ENCODE results near the gene AMOTL1.

The AMOTL1 gene, protein sequence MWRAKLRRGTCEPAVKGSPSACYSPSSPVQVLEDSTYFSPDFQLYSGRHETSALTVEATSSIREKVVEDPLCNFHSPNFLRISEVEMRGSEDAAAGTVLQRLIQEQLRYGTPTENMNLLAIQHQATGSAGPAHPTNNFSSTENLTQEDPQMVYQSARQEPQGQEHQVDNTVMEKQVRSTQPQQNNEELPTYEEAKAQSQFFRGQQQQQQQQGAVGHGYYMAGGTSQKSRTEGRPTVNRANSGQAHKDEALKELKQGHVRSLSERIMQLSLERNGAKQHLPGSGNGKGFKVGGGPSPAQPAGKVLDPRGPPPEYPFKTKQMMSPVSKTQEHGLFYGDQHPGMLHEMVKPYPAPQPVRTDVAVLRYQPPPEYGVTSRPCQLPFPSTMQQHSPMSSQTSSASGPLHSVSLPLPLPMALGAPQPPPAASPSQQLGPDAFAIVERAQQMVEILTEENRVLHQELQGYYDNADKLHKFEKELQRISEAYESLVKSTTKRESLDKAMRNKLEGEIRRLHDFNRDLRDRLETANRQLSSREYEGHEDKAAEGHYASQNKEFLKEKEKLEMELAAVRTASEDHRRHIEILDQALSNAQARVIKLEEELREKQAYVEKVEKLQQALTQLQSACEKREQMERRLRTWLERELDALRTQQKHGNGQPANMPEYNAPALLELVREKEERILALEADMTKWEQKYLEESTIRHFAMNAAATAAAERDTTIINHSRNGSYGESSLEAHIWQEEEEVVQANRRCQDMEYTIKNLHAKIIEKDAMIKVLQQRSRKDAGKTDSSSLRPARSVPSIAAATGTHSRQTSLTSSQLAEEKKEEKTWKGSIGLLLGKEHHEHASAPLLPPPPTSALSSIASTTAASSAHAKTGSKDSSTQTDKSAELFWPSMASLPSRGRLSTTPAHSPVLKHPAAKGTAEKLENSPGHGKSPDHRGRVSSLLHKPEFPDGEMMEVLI

DNA sequence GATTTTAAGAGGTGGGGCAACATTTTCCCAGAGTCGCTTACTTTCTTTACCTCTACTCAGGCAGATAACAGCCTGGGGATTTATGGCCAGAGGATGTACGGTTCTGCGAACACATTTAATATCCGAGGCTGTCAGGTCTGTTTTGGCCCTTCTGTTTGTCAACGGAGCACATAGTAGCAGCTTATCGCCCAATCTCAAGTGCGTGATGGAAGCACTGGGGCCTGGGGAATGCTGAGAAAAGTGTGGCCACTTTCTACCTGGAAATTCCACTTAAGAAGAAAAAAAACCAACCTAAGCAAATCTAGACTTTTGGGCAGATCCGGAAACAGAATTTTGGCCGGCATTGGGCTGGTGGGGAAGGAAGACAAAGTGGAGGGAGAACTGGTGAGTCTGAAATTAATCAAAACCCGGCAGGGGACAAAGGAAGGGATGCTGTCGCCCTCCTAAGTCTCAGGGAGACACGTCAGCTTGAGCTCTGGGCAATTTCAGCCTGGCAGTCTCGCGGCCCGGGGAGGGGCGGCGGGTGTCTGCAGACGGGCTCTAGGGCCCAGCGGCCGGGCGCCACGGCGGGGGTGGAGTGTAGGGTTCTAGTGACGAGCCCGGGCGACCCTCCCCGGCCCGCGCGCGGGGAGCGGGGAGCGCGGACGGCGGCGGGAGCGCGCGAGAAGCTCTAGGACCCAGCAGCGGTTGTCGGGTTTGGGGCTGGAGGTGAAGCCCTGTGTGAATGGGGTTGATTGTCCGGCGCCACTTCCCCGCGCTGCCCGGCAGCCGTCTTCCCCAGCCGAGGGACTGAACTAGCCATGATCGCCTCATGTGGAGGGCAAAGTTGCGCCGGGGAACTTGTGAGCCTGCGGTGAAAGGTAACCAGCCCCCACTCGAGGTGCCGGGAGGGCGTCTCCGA, at the start of gene AMOTL1:
AMOTL1 (plus strand) TSS at position 656 of the 901 bp plus-strand sequence; CDS start at position 812, 156 bp downstream.
- no peak for DNase-seq (ENCODE audit: low spot score)

DNA sequence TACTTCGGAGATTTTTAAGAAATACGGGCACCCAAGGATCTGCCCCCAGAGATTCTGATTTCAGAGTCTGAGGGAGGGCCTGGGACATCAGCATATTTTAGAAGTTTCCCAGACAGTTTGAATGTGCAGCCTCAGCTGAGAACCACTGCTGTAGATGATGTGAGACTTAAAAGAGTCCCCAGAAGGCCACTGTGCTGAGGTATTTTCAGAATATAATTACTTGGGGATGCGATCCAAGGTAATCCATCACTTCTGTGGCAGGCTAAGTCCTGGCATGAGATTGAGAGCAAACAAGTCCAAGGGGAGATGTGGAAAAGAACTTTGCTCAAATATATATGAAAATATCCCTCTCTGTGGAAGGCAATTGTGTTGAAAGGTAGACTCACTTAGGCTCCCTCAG, 48.3 kb upstream of the AMOTL1 start:
- no peak for DNase-seq (ENCODE audit: low spot score)

DNA sequence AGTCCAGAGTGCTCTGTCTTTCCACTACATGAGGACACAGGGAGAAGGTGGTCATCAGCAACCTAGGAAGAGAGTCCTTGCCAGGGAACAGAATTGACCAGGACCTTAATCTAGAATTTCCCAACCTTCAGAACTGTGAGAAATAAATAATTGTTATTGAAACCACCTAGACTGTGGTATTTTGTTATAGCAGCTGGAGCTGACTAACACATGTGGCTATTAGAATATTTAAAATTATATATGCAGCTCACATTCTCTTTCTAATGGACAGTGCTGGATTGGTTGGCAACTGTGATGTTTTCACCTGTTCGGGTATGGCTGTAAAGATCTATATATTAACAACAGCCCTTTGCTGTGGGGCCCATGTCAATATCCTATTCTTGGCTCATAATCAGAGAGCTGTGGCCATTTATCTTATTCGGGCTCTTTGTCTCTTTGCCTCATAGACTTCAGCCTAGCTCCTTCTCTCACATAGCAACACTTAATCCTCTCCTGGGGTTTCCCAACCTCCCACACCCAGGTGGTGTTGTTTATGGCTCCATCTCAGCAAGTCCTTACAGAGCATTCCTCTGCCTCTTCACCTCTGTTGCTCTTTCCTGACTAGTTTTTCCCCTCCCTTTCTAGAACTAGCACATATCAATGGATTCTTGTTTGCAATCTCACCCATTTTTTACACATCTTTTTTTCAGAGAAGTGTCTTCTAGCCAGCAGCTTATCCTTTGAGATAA, 46.4 kb upstream of the AMOTL1 start:
- no peak for DNase-seq (ENCODE audit: low spot score)

DNA sequence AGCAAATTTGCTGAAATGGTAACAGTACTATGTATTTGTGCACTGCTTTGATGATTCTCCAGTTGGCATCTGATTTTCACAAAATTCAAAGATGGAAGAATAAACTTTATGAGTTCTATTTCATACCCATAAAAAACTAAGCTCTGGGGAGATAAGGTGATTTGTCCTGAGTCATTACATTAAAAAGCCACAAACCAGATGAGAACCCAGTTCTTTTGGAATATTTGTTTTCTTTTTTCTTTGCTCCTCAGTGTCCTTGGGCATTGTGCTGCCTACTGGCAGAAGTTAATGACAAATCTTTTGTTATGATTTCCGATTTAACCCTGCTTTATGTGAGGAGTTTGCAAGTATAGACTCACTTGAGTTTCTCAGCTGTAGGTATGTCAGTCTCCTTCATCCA, 45.4 kb upstream of the AMOTL1 start:
- no peak for DNase-seq (ENCODE audit: low spot score)

DNA sequence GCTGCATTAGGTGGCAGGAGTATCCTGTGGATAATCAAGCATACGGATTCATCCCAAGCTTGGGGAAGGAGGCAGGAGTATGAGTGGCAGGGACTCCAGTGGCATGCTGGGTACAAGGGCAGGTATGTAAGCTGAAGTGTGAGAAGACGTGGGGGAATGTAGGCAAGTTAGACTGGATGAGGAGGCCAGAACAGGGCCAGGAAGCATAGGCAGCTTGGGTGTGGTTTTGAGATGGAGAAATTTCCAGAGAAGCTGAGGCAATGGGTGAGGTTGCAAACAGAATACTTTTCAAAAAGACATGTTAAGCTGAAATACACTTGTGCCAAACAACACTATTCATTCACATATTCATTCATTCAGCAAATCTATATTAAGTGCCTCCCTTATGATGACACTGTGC, 43.1 kb upstream of the AMOTL1 start:
- no peak for DNase-seq (ENCODE audit: low spot score)

DNA sequence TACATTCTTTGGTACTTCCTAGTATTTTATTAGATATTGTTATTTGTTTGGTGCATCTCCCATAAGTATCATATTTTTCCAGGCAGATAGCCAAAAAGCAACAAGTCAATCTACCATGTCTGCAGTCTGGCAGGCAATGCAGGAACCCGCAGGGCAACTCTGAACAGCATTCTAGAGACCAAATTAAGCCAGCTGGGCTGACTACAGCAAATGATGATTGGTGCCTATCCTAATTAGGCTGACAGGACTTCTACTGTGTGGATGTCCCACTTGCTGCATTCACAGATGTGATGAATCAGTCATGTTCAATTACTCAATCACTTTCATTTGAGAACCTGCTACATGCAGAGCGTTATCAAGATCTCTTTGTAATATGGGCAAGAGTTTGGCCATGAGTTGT, 40.3 kb upstream of the AMOTL1 start:
- no peak for DNase-seq (ENCODE audit: low spot score)

DNA sequence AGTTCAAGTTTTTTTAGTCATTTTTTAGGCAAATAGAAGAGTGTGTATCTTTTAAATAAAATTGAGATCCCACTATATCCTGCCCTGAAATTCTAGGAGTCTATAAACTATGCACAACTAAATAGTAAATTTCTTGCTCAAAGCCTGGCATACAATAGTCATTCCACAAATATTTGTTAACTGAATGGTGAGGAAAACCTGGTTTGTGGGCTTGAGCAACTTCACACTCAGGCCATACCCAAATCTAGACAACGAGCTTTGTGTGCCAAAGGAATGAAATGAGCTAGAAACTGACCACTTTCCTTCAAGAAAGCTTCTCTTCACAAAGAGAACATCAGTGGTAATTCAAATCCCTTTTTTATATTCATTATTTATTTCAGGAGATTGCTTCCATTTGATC, 39.6 kb upstream of the AMOTL1 start:
- DNase-seq (ENCODE audit: low spot score) = no peak

DNA sequence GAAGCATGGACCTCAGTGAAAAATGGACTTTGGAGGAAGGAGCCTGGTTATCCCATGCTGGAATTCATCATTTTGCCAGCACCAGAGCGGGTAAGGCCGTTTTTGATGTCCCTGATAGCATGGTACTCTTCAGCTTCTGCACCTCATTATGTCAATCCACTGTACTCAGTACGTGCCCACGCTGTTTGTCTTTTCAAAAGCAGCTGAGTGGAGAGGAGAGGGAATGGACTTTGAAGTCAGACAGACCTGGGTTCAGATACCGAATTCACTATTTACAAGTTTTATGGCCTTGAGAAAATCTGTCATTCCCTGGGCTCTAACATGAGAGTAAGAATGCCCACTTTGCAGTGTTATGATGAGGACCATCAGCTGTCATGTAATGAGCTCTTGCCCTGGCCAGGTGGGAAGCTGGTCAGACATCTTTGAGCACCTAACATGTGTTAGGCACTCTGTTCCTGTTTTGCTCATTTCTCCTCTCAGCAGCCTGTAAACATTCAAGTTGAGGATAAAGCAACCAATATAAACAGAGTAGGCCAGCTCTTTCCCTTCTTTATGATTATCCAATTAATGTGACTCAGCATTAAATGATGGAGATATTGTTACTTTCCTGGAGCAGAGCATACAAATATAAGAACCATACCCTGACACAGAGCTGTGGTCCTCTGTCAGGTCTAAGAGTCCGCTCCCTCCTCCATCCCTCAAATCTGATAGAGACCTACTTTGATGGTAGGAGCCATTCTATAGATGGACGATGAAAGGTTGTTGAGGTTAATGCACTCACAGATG, 39.0 kb upstream of the AMOTL1 start:
- DNase-seq (ENCODE audit: low spot score) = no peak

DNA sequence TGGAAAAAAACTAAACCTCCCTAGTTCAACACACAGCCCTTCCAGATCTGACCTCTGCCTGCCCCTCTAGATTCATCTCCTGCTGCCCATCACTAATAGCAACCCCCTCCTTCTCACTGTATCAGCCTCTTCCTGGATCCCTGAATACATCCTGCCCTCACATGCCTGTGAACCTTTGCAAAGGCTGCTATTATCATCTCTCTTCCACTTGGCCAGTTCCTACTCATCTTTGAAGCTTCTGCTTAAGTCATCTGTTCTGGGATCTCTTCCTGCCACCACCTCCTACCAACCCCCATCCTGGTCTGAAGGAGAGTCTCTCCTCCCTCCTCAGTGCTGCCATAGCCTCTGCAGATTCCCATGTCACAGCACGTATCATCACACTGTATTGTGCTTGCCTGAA, 38.0 kb upstream of the AMOTL1 start:
- DNase-seq (ENCODE audit: low spot score) = no peak

DNA sequence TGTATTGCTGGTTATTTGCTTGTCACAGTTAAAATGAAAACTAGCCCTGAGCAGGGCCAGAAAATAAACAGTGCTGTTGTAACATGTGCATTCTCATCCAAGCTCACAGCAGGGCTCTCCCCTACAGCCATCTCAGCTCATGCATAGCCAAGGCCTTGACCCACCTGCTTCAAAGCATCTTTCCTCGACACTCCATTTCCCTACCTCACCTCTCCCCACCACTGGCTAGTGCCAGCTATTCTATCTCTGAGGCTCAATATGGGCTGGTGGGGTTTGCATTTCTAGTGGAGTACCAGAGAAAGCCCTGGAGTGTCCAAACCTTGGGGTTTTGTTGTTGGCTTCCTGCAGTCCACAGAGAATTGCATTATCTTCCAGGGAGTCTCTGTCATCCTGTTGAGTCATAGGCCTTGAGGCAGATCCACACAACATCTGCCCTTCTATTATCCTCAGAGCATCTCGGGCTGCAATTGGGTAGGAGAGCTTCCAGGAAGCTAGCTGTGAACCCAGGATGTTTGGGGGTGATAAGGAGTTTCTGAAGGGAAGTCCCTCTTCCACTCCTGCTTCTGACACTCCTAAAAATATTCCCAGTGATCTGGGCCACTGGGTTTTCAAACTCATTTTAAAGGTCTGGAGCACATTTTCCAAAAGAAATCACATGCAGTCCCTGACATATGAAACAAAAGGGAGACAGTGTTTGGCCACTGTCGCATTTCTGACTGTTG, 36.1 kb upstream of the AMOTL1 start:
- no peak for DNase-seq (ENCODE audit: low spot score)

DNA sequence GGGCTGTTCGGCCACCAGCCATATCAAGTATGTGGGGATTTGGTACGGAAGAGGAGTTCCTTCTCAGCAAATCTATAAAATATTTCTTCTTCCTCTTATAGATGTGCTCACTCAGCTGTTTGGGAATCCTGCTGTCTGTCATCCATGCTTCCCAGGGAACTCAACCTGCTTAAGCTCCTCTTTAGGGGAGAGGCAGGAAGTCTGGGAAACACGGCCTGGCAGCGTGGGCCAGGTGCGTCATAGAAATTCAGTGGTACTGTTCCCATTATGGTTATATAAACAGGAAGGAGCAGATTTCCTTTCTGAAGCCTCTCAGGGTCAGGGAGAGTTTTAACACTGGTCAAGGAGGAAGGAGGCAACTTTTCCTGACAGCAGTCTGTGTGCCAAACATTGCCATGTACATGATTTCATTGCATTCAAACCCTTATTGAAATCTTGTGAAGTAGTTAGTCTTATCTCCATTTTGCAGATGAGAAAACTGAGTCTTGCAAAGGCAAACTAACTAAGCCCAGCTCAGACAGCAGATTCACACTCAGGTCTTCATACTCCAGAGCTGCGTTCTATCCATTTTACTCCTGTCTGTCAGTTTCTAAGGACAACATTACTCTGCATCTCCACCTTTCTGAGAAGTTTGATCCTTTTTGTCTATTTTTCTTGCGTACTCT, 35.4 kb upstream of the AMOTL1 start:
- no peak for DNase-seq (ENCODE audit: low spot score)

DNA sequence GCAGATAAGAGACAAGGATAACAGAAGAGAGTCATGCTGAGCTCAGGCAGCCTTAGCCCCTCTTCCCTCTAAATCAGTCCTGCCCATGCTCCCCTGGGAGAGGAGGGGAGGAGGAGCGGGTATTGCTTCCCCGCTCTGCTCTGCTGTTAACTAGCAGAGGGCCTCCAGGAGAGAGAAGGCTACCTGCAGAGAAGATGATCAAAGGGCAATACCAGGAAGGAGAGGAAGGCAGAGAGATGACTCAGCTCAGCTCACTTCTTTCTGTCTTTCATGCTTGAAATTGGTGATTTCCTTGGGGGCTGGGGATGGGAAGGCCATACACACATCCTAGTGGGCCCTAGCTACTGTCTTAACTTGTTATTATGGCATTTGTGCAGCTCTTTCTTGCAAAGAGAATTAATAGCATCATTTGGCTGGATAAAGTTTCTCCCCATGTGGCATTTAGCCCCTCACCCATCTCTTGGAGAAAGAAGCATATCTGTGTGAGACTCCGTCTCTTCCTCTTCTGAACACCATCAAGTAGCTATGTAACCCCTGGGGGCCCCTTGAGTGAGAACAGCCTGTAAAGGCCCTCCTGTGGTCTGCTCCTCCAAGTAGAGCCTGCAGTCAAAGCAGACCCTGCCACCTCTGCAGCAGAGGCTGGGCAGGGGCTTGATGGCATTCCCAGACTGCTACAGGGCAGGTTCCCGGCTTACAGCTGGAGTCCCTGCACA, 33.4 kb upstream of the AMOTL1 start:
- DNase-seq (ENCODE audit: low spot score) = no peak

DNA sequence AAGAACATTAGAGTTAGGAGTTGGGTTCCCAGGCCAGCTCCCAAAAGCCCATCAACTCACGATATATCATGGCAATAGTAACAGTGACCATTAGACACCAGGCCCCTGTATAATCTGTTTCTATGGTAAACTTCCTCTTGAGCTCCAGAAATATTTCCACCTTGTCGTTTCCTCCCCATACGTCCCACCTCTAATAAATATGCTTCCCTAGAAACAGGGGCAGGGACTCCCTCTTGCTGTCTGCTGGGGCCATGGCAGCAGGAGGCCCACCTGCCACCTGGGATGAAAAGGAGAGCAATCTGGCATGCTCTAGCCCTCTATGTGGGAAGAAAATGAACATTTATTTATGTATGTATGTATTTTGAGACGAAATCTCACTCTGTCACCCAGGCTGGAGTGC, 32.2 kb upstream of the AMOTL1 start:
- DNase-seq (ENCODE audit: low spot score) = no peak

DNA sequence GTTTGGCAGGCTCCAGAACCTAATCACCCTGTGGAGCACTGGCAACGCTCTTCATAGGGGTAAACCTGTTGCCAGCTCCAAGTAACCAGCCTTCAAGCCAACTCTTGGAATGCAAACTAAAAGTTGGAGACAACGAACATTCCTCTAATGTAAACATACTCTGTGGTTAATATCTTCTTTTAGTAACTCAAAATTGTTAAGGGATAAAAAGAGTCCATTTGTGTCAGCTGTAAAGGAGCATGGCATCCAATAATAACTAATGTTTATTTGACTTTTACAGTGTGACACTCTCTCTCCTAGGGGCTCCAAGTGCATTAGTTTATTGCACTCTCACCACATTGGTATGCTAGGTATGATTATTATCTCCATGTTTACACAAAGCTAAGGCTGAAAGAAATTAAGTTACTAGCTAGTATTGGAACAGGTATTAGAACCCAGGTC, 31.0 kb upstream of the AMOTL1 start:
- DNase-seq (ENCODE audit: low spot score) = no peak

DNA sequence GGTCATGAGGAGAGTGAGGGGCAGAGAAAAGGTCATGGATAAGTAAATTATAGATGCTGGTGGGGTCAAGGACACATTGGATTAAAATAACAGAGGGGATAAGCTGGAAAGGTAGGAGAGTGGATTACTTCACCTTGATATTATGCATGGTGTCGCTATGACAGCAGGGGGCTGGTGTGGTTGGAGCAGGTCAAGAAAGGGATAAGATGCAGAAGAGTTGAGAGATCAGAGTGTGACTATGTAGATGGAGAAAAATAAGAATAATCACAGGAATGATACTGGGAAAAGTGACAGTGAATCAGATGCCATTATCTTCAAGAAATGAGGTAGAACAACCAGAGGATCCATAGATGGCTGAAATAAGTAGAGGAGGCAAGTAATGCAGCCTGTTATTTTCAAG, 29.4 kb upstream of the AMOTL1 start:
- DNase-seq (ENCODE audit: low spot score) = no peak

DNA sequence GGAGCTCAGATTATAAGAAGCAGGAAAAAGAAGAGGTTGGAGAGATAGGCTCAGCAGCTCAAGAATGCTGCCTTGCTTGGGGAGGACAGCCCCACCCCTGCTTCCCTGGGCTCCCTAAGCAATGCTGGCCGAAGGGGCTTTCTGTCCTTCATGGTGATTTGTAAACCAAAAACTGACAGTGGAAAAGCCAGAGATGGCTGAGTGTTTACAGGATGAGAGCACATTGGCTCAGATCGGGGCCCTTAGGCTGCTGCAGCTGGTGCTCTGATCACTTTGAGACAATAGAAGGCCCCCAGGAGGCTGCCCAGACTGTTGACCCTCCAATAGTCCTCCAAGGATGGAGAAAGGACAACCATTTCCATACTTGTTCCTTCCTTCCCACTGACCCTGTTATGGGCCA, 28.8 kb upstream of the AMOTL1 start:
- DNase-seq (ENCODE audit: low spot score) = no peak

DNA sequence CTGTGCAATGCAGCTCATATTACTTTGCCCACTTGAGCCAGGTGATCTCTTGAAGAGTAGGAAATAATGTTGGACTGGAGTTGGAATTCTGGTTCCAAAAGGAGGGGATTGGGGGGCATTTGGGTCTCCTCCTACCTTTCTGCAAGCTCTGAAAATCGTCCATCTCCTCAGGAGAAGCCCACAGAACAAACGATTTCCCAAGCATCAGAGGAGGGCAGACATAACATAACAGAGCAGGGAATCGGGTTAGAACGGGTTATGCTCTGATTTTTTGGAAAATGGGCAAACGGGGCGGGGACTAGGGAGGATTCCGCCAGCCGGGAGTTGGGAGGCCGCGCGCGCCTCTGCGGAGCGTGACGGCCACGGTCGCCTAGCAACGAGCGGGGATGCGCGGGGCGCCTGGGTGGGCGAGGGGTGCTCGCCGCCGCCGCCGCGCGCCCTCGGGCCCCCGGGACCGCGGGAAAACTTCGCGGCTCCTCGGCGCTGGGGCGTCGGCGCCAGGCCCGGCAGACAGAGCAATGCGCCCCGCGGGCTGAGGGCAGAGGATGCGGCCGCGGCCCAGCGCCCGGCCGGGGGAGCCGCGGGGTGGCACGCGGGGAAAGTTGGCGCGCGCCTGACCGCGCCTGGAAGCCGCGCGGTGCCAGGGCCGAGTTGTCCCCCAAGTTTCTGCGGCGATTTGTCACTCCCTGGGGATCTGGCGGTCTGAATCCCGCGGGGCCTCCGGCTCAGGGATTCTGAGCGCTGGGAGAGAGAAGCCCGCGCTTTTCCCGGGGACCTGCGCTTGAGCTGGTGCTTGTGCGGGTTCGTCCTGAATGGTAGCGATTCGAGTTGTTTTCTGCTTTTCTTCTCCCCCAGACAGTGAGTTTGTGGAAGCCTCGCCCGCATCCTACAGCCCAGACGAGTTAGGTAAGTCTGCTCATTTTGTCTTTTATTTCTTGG, 27.8 kb upstream of the AMOTL1 start:
- DNase-seq (ENCODE audit: low spot score) = no peak

All from CD4-positive, alpha-beta T cell treated with Interleukin-2 at 100 ng/mL for 4 hours (primary cell).